ENCODE data around the gene OR4C15. TPM values are rescaled to one million over a fixed set of nuclear protein-coding genes. Genes with fewer than 3 reads are reported as not detected.

The OR4C15 gene
- not detected for total RNA-seq

GRCh38 chr11:55554169-55554568 is at the start of gene OR4C15:
Gene OR4C15 (plus strand): TSS chr11:55554469. CDS start chr11:55554469, 0 bp downstream.
- H3K36me3 ChIP-seq = no peaks in the 10 kb centered on the region
- H3K4me1 ChIP-seq = no peaks in the 10 kb centered on the region
- no peak within 1 kb of the TSS for H3K27ac ChIP-seq
- DNase-seq (ENCODE audit: low spot score) = no peak
- peaks cover 0 to 7% of the 10 kb centered on the region in 2 donors for H3K9me3 ChIP-seq
- no peaks in the 10 kb centered on the region for H3K27me3 ChIP-seq
- no peak within 1 kb of the TSS for H3K4me3 ChIP-seq
- TF ChIP-seq CTCF (IDR thresholded peaks at IDR 0.05) = no peak

- no peaks in the 10 kb centered on the region for H3K27me3 ChIP-seq
- no peak within 1 kb of the TSS for H3K27ac ChIP-seq
- no peak for DNase-seq (ENCODE audit: low spot score)
- H3K36me3 ChIP-seq = no peaks in the 10 kb centered on the region
- no peaks in the 10 kb centered on the region for H3K9me3 ChIP-seq
- H3K4me3 ChIP-seq = no peak within 1 kb of the TSS
- no peaks in the 10 kb centered on the region for H3K4me1 ChIP-seq
- no peak for TF ChIP-seq CTCF (IDR thresholded peaks at IDR 0.05)
Observed at GRCh38 chr11:55571828-55572227, 17.6 kb downstream of the OR4C15 start, which contains the start of gene OR4C16. Gene OR4C16 (plus strand): TSS chr11:55572128. CDS start chr11:55572128, 0 bp downstream.

- Histone ChIP-seq H3K27ac (no peak overlapping the region), H3K9me3 (no peaks in the 10 kb centered on the region), H3K27me3 (no peaks in the 10 kb centered on the region), H3K4me1 (no peaks in the 10 kb centered on the region), H3K4me3 (no peak overlapping the region), H3K36me3 (no peaks in the 10 kb centered on the region)
- no peak for TF ChIP-seq CTCF (IDR thresholded peaks at IDR 0.05)
- no peak for DNase-seq (ENCODE audit: low spot score)
Observed at GRCh38 chr11:55572548-55572947, 18.3 kb downstream of the OR4C15 start.

Other genes with a start within 250 kb of the OR4C15 start
- not detected for gene OR4A16, start 211.3 kb upstream of the OR4C15 start, total RNA-seq
- gene OR4A15, start 186.5 kb upstream of the OR4C15 start, total RNA-seq = not detected
- gene OR4C16, start 17.7 kb downstream of the OR4C15 start, total RNA-seq = not detected
- gene OR4C11, start 53.2 kb downstream of the OR4C15 start, total RNA-seq = not detected
- gene OR4P4, start 80.6 kb downstream of the OR4C15 start, total RNA-seq = not detected
- gene OR4S2, start 93.9 kb downstream of the OR4C15 start, total RNA-seq = not detected
- gene OR4C6, start 107.7 kb downstream of the OR4C15 start, total RNA-seq = not detected
- not detected for gene OR5D13, start 219.0 kb downstream of the OR4C15 start, total RNA-seq
- not detected for gene OR5D14, start 241.1 kb downstream of the OR4C15 start, total RNA-seq

Data from right atrium auricular region (tissue), 2 donors.